ENCODE results near the gene GLG1.
"Not testable (repeated sequence)": the region's sequence is repeated elsewhere in the genome, so short reads cannot be mapped to it uniquely, and the experiment has no call there.

GLG1 gene

DNA sequence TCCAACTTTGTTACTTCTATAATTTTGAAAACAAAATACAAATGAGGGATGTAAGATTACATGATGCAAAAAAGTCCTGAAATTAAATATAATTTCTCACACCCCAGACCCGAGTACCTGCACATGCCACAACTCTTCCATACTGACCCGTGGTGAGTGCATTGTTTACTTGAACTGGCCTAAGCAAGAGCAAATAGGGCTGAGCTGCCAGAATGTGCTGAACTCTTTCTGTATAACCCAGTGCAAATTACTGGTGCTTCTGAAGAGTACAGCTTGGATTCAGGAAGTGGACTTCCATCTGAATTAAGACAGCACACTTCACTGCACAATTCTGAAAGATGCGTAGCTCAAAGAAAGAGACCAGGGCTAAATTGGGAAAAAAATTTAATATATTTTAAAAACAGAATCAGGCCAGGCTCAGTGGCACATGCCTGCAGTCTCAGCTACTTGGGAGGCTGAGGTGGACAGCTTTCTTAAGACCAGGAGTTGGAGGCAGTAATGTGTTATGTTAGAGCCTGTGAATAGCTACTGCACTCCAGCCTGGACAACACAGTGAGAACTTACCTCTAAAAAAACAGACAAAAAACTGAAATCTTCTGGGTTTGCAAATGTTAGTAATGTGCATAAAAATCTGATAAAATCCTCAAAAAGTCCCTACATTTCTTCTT is 63.9 kb downstream of the GLG1 start:
- DNase-seq, result peak in 1 of 56 donors; percentile 2

GRCh38 chr16:74540663-74541062 is 66.3 kb downstream of the GLG1 start:
- DNase-seq, result not testable (repeated sequence)

- DNase-seq, result not testable (repeated sequence)
Observed at GRCh38 chr16:74538801-74539200, 68.1 kb downstream of the GLG1 start.

DNA sequence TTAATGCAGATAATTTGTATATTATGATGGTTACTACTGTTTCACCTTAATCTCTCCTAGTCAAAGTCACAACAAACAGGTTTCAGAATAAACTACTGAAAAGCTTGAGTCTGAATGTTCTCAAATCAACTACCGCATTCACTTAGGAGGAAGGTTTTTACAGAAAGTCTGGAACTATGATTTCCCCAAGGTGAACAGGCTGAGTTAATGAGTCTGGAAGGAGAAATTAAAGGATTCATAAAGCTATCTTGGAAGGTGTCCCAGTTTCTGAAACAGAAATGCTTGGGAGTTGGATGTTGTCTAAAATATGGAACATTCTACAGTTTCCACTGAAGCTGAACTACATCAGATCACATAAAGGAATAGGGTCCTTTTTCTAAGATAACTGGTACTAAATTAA is 69.2 kb downstream of the GLG1 start:
- not testable (repeated sequence) for DNase-seq

GRCh38 chr16:74534650-74535049 is 72.3 kb downstream of the GLG1 start:
- not testable (repeated sequence) for DNase-seq

DNA sequence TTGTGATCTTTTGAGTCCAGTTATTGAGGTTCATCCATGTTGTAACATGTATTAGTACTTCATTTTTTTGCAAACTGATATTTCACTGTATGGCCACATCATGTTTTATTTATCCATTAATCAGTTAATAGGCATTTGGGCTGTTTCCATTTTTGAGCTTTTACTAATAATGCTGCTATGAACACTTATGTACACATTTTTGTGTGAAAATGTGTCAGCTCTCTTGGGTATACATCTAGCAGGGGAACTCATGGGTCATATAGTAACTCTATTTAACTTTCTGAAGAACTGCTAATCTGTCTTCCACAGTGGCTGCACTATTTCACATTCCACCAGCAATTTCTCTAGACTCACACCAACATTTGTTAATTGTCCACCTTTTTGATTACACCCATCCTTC is 82.0 kb downstream of the GLG1 start:
- DNase-seq, result no peak

DNA sequence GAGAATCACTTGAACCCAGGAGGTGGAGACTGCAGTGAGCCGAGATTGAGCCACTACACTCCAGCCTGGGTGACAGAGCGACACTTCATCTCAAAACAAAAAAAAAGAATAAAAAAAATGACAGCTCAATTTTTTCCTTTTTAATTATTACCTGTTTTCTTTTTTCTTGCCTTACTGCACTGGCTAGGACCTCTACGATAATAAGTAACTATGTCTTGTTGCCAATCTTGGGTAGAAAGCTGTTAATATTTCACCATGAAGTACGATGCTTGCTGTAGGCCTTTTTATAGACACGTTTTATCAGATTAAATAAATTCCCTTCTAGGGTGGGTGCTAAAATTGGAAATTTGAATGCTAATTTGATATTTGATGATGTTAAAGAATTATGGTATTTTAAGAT is 82.8 kb downstream of the GLG1 start:
- DNase-seq, result no peak

GRCh38 chr16:74523706-74524105 is 83.2 kb downstream of the GLG1 start:
- DNase-seq, result not testable (repeated sequence)

DNA sequence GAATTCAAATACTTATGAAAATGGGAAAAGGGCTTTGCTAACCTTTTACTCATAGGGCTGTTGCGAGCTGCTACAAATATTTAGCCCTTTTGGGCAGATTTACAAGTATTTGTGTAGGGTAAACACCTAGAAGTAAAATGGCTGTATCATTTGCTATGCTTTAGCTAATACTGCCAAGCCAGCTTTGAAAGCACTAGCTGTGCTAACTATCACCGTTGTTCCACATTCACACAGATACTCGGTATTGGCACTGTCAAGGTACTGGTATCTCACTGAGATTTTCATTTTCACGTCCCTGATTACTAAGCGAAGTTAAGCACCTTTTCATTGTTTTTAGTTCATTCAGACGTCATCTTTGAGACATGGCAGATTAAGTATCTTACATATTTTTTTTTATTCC is 84.8 kb downstream of the GLG1 start:
- no peak for DNase-seq

DNA sequence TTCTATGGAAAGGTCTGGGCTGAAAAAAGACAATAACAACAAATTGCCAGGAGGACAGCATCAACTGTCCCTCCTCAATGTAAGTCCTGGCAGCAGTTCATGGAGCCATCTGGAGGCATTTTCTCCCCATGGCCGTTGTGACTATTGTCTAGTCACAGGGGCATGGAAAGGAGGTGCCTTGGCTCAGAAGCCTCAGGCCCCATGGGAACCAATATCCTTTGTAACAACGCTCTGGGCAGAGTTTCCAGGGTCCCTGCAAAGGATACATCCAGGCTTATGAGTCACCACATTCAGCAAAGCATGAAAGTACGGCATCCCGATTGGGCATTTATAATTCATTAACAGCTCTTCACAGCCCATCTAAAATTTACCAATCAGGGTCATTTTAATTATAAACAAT is 85.2 kb downstream of the GLG1 start:
- DNase-seq, result peak in 40 of 56 donors; percentile 1 to 78 (median 20)

DNA sequence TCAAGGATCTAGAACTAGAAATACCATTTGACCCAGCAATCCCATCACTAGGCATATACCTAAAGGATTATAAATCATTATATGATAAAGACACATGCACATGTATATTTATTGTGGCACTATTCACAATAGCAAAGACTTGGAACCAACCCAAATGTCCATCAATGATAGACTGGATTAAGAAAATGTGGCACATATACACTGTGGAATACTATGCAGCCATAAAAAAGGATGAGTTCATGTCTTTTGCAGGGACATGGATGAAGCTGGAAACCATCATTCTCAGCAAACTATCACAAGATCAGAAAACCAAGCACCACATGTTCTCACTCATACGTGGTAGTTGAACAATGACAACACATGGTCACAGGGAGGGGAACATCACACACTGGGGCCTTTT is 88.0 kb downstream of the GLG1 start:
- not testable (repeated sequence) for DNase-seq

GRCh38 chr16:74511961-74512360 is 95.0 kb downstream of the GLG1 start:
- DNase-seq, result no peak

DNA sequence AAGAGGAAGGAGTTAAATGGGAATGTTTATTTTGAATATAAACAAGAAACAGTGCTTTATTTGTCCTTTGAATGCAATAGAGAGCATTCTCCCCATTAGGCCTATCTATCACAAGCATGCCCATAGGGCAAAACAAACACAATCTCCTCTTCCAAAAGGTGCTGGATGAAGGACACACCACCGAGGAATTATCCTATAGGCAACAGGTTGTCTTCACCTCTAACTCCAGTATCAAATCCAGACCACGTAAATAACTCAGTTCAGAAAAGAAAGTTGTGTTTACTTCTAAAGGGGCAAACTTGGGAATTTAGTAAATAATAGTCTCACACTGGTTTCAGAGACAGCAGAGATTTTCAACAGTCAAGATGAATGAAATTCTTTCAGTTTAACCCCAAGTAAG is 101.9 kb downstream of the GLG1 start:
- no peak for DNase-seq

- DNase-seq, result no peak
Observed at GRCh38 chr16:74503412-74503811, 103.5 kb downstream of the GLG1 start.

DNA sequence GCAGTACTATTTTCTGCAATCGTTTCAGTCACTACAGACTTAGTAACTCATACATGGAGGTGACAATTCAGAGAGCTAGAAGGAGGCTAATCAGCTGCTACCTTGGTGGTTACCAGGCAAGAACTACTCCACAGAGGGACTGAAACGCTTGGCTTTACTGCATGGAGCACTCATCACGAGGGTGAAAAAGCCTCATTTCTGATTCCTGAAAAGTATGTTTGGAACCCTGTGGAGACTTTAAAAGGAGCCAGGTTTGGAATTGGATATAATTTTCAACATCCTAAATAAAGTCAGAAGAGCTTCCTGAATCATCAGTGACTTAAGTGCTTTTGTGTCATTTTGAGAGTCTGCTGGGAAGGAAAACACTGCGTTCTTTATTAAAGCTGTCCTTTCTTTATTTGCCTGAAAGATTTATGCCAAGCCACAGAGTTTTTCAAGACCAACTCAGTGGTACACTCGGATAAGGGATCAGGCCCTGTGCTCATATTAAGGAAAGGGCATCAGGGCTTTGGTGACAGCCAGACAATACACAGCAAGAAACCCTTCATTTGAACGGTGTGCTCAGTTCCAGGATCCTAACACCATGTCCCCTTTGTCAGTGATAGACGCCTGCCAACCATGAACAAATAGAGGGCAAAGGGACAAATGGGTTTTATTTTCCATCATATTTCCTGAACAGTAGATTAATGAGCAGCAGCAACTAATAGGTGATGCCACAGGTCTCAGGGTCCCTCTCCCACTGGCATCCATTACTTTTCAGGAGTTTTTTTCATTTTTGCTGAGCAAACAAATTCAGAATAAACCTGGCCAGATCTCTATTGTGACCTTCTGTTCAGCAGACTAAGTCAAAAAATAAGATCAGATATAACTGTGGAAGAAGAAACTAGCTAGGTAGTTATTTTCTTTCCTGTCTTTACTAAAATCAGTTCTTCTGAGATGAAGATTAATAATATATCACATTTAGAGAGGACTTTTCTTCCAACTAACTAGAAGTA is 105.1 kb downstream of the GLG1 start:
- peak in 32 of 56 donors; percentile 1 to 47 (median 17) for DNase-seq

DNA sequence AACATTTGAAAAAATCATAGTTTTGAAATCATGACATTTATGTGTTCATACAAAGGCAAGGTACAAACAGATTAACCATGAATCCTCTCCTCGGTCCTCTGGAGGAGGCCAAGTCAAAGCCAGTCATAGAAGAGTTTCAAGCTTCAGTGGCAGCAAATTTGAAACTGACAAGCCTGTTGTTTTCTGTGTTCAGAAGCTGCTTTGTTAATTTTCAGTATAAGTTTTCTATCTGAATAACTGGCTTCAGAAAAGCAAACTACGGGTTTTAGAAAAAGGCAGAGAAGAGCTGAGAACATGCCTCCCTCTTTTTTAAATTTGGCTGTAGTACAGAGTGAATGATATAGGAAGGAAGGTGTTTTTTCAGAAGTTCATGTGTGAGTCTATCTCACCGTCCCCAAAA is 106.0 kb downstream of the GLG1 start:
- DNase-seq, result peak in 2 of 56 donors; percentile 3

- DNase-seq, result no peak
Observed at GRCh38 chr16:74499114-74499513, 107.8 kb downstream of the GLG1 start.

GRCh38 chr16:74497761-74498160 is 109.2 kb downstream of the GLG1 start:
- no peak for DNase-seq

- no peak for DNase-seq
Observed at GRCh38 chr16:74496054-74496453, 110.9 kb downstream of the GLG1 start.

- DNase-seq, result no peak
Observed at GRCh38 chr16:74492976-74493375, 113.9 kb downstream of the GLG1 start.

- no peak for DNase-seq
Observed at GRCh38 chr16:74487634-74488495, 119.0 kb downstream of the GLG1 start.

GRCh38 chr16:74485916-74486315 is 121.0 kb downstream of the GLG1 start:
- DNase-seq, result no peak
